ENCODE data around the gene KLK13.

Gene KLK13

GRCh38 chr19:51043497-51043896 is 21.4 kb downstream of the KLK13 start:
- no peaks in the 10 kb centered on the region for H3K36me3 ChIP-seq (ENCODE audit: control insufficient read depth, insufficient read depth, low read length)
- no peaks in the 10 kb centered on the region for H3K9me3 ChIP-seq (ENCODE audit: control insufficient read depth, insufficient read depth, low read length)
- no peak overlapping the region for H3K4me3 ChIP-seq (ENCODE audit: low read depth, low read length)
- H3K27me3 ChIP-seq (ENCODE audit: control insufficient read depth, insufficient read depth, low read length): no peaks in the 10 kb centered on the region
- H3K4me1 ChIP-seq (ENCODE audit: control insufficient read depth, insufficient read depth, low read length): peaks cover 12% of the 10 kb centered on the region
- H3K9ac ChIP-seq (ENCODE audit: low read depth, low read length): no peak overlapping the region

GRCh38 chr19:51040151-51040550 is 24.7 kb downstream of the KLK13 start:
- no peaks in the 10 kb centered on the region for H3K9me3 ChIP-seq (ENCODE audit: control insufficient read depth, insufficient read depth, low read length)
- no peak overlapping the region for H3K9ac ChIP-seq (ENCODE audit: low read depth, low read length)
- H3K36me3 ChIP-seq (ENCODE audit: control insufficient read depth, insufficient read depth, low read length): no peaks in the 10 kb centered on the region
- H3K27me3 ChIP-seq (ENCODE audit: control insufficient read depth, insufficient read depth, low read length): no peaks in the 10 kb centered on the region
- H3K4me3 ChIP-seq (ENCODE audit: low read depth, low read length): no peak overlapping the region
- H3K4me1 ChIP-seq (ENCODE audit: control insufficient read depth, insufficient read depth, low read length): no peaks in the 10 kb centered on the region

GRCh38 chr19:51036519-51036918 is 28.4 kb downstream of the KLK13 start:
- no peak overlapping the region for H3K4me3 ChIP-seq (ENCODE audit: low read depth, low read length)
- H3K4me1 ChIP-seq (ENCODE audit: control insufficient read depth, insufficient read depth, low read length): no peaks in the 10 kb centered on the region
- H3K27me3 ChIP-seq (ENCODE audit: control insufficient read depth, insufficient read depth, low read length): no peaks in the 10 kb centered on the region
- no peak overlapping the region for H3K9ac ChIP-seq (ENCODE audit: low read depth, low read length)
- H3K9me3 ChIP-seq (ENCODE audit: control insufficient read depth, insufficient read depth, low read length): no peaks in the 10 kb centered on the region
- no peaks in the 10 kb centered on the region for H3K36me3 ChIP-seq (ENCODE audit: control insufficient read depth, insufficient read depth, low read length)

- no peaks in the 10 kb centered on the region for H3K27me3 ChIP-seq (ENCODE audit: control insufficient read depth, insufficient read depth, low read length)
- no peak within 1 kb of the TSS for H3K9ac ChIP-seq (ENCODE audit: low read depth, low read length)
Measured at GRCh38 chr19:51034704-51035103, 30.2 kb downstream of the KLK13 start, which contains the start of gene KLK12. TSS of gene KLK12 (minus strand) at chr19:51035002. CDS start at chr19:51034621, 381 bp downstream.

GRCh38 chr19:51031880-51032225 is 33.0 kb downstream of the KLK13 start:
- Histone ChIP-seq H3K4me3 (ENCODE audit: low read depth, low read length) (no peak overlapping the region), H3K4me1 (ENCODE audit: control insufficient read depth, insufficient read depth, low read length) (no peaks in the 10 kb centered on the region), H3K9ac (ENCODE audit: low read depth, low read length) (no peak overlapping the region), H3K36me3 (ENCODE audit: control insufficient read depth, insufficient read depth, low read length) (no peaks in the 10 kb centered on the region), H3K9me3 (ENCODE audit: control insufficient read depth, insufficient read depth, low read length) (no peaks in the 10 kb centered on the region), H3K27me3 (ENCODE audit: control insufficient read depth, insufficient read depth, low read length) (no peaks in the 10 kb centered on the region)

More at GRCh38 chr19:51034704-51035103, 30.2 kb downstream of the KLK13 start, which contains the start of gene KLK12:
- no peaks in the 10 kb centered on the region for H3K4me1 ChIP-seq (ENCODE audit: control insufficient read depth, insufficient read depth, low read length)
- H3K4me3 ChIP-seq (ENCODE audit: low read depth, low read length): no peak within 1 kb of the TSS
- no peaks in the 10 kb centered on the region for H3K9me3 ChIP-seq (ENCODE audit: control insufficient read depth, insufficient read depth, low read length)
- H3K36me3 ChIP-seq (ENCODE audit: control insufficient read depth, insufficient read depth, low read length): no peaks in the 10 kb centered on the region

- Histone ChIP-seq H3K27me3 (ENCODE audit: control insufficient read depth, insufficient read depth, low read length) (no peaks in the 10 kb centered on the region), H3K36me3 (ENCODE audit: control insufficient read depth, insufficient read depth, low read length) (no peaks in the 10 kb centered on the region), H3K9me3 (ENCODE audit: control insufficient read depth, insufficient read depth, low read length) (no peaks in the 10 kb centered on the region), H3K9ac (ENCODE audit: low read depth, low read length) (no peak overlapping the region), H3K4me3 (ENCODE audit: low read depth, low read length) (no peak overlapping the region), H3K4me1 (ENCODE audit: control insufficient read depth, insufficient read depth, low read length) (peaks cover 3% of the 10 kb centered on the region)
Measured at GRCh38 chr19:51031220-51031879, 33.5 kb downstream of the KLK13 start.

- H3K4me3 ChIP-seq (ENCODE audit: low read depth, low read length): no peak overlapping the region
- H3K27me3 ChIP-seq (ENCODE audit: control insufficient read depth, insufficient read depth, low read length): no peaks in the 10 kb centered on the region
- no peak overlapping the region for H3K9ac ChIP-seq (ENCODE audit: low read depth, low read length)
- H3K4me1 ChIP-seq (ENCODE audit: control insufficient read depth, insufficient read depth, low read length): peaks cover 3% of the 10 kb centered on the region
- H3K36me3 ChIP-seq (ENCODE audit: control insufficient read depth, insufficient read depth, low read length): no peaks in the 10 kb centered on the region
- H3K9me3 ChIP-seq (ENCODE audit: control insufficient read depth, insufficient read depth, low read length): no peaks in the 10 kb centered on the region
Measured at GRCh38 chr19:51030631-51031030, 34.3 kb downstream of the KLK13 start.

- Histone ChIP-seq H3K9ac (ENCODE audit: low read depth, low read length) (no peak overlapping the region), H3K9me3 (ENCODE audit: control insufficient read depth, insufficient read depth, low read length) (no peaks in the 10 kb centered on the region), H3K27me3 (ENCODE audit: control insufficient read depth, insufficient read depth, low read length) (no peaks in the 10 kb centered on the region), H3K36me3 (ENCODE audit: control insufficient read depth, insufficient read depth, low read length) (no peaks in the 10 kb centered on the region), H3K4me3 (ENCODE audit: low read depth, low read length) (no peak overlapping the region), H3K4me1 (ENCODE audit: control insufficient read depth, insufficient read depth, low read length) (peaks cover 5% of the 10 kb centered on the region)
Measured at GRCh38 chr19:51029718-51030117, 35.2 kb downstream of the KLK13 start.

GRCh38 chr19:51027873-51028272 is 37.0 kb downstream of the KLK13 start:
- Histone ChIP-seq H3K9me3 (ENCODE audit: control insufficient read depth, insufficient read depth, low read length) (no peaks in the 10 kb centered on the region), H3K27me3 (ENCODE audit: control insufficient read depth, insufficient read depth, low read length) (no peaks in the 10 kb centered on the region), H3K36me3 (ENCODE audit: control insufficient read depth, insufficient read depth, low read length) (no peaks in the 10 kb centered on the region), H3K9ac (ENCODE audit: low read depth, low read length) (no peak overlapping the region), H3K4me1 (ENCODE audit: control insufficient read depth, insufficient read depth, low read length) (peaks cover 6% of the 10 kb centered on the region), H3K4me3 (ENCODE audit: low read depth, low read length) (no peak overlapping the region)

- no peak overlapping the region for H3K4me3 ChIP-seq (ENCODE audit: low read depth, low read length)
- peaks cover 6% of the 10 kb centered on the region for H3K4me1 ChIP-seq (ENCODE audit: control insufficient read depth, insufficient read depth, low read length)
- H3K36me3 ChIP-seq (ENCODE audit: control insufficient read depth, insufficient read depth, low read length): no peaks in the 10 kb centered on the region
- H3K9me3 ChIP-seq (ENCODE audit: control insufficient read depth, insufficient read depth, low read length): no peaks in the 10 kb centered on the region
- H3K27me3 ChIP-seq (ENCODE audit: control insufficient read depth, insufficient read depth, low read length): no peaks in the 10 kb centered on the region
- no peak overlapping the region for H3K9ac ChIP-seq (ENCODE audit: low read depth, low read length)
Measured at GRCh38 chr19:51027126-51027806, 37.6 kb downstream of the KLK13 start.

GRCh38 chr19:51026554-51026831 is 38.4 kb downstream of the KLK13 start, which contains the start of gene KLK11:
TSS of gene KLK11 (minus strand) at chr19:51026616. CDS start at chr19:51025631, 985 bp downstream.
- no peaks in the 10 kb centered on the region for H3K36me3 ChIP-seq (ENCODE audit: control insufficient read depth, insufficient read depth, low read length)
- H3K27me3 ChIP-seq (ENCODE audit: control insufficient read depth, insufficient read depth, low read length): no peaks in the 10 kb centered on the region
- no peak within 1 kb of the TSS for H3K9ac ChIP-seq (ENCODE audit: low read depth, low read length)
- no peaks in the 10 kb centered on the region for H3K9me3 ChIP-seq (ENCODE audit: control insufficient read depth, insufficient read depth, low read length)
- no peak within 1 kb of the TSS for H3K4me3 ChIP-seq (ENCODE audit: low read depth, low read length)
- peaks cover 6% of the 10 kb centered on the region for H3K4me1 ChIP-seq (ENCODE audit: control insufficient read depth, insufficient read depth, low read length)

GRCh38 chr19:51025809-51026553 is 38.9 kb downstream of the KLK13 start:
- no peak overlapping the region for H3K9ac ChIP-seq (ENCODE audit: low read depth, low read length)
- H3K27me3 ChIP-seq (ENCODE audit: control insufficient read depth, insufficient read depth, low read length): no peaks in the 10 kb centered on the region
- H3K4me3 ChIP-seq (ENCODE audit: low read depth, low read length): no peak overlapping the region
- no peaks in the 10 kb centered on the region for H3K36me3 ChIP-seq (ENCODE audit: control insufficient read depth, insufficient read depth, low read length)
- peaks cover 6% of the 10 kb centered on the region for H3K4me1 ChIP-seq (ENCODE audit: control insufficient read depth, insufficient read depth, low read length)
- H3K9me3 ChIP-seq (ENCODE audit: control insufficient read depth, insufficient read depth, low read length): no peaks in the 10 kb centered on the region
